HepG2 (cell line): Measurements from ENCODE around the gene ABCA2. TPM values are rescaled to one million over a fixed set of nuclear protein-coding genes. Genes with fewer than 3 reads are reported as not detected.

Experiments used
- BHLHE40 ChIP-seq: IDR thresholded peaks from 2 replicates; pipeline ENCODE4 v1.6.1; 2011; ENCODE audit warnings: low read length, improper control_type of control experiment
- CBFB ChIP-seq: sonication (generic); formaldehyde crosslinking; IDR thresholded peaks from 2 replicates; pipeline ENCODE4 v1.4.0; 2020; ENCODE audit warnings: missing genetic modification reagents
- HNF4A ChIP-seq: sonication (generic); formaldehyde crosslinking; IDR thresholded peaks from 2 replicates; pipeline ENCODE4 v1.4.0; 2020; ENCODE audit warnings: missing genetic modification reagents
- ISX ChIP-seq: sonication (generic); formaldehyde crosslinking; conservative IDR thresholded peaks from 2 replicates; pipeline ENCODE4 v1.5.0; 2020; ENCODE audit warnings: missing genetic modification reagents
- MTA1 ChIP-seq: sonication (generic); formaldehyde crosslinking; IDR thresholded peaks from 2 replicates; pipeline ENCODE4 v1.4.0; 2020; ENCODE audit warnings: missing genetic modification reagents, mild to moderate bottlenecking, borderline replicate concordance
- NFAT5 ChIP-seq: sonication (generic); formaldehyde crosslinking; IDR thresholded peaks from 2 replicates; pipeline ENCODE4 v1.4.0; 2020; ENCODE audit warnings: missing genetic modification reagents
- NONO ChIP-seq, 2 experiments: fragments of 450-650 bp in 1 of 2; sonication (generic) in 1 of 2; formaldehyde crosslinking in 1 of 2; IDR thresholded peaks in 1 of 2; conservative IDR thresholded peaks in 1 of 2; 2 replicates each; pipeline versions ENCODE4 v1.6.1 to v1.8.0; 2017 to 2022; ENCODE audit warnings: mild to moderate bottlenecking in 1 of 2, missing genetic modification reagents in 1 of 2, moderate library complexity in 1 of 2
- RFX3 ChIP-seq: IDR thresholded peaks from 2 replicates; pipeline ENCODE4 v1.6.1; 2016; ENCODE audit warnings: missing biosample characterization, missing genetic modification reagents
- TARDBP ChIP-seq: sonication (generic); formaldehyde crosslinking; IDR thresholded peaks from 2 replicates; pipeline ENCODE4 v1.8.0; 2022; ENCODE audit warnings: mild to moderate bottlenecking, missing genetic modification reagents
- TFAP4 ChIP-seq: sonication (generic); IDR thresholded peaks from 2 replicates; pipeline ENCODE4 v1.6.1; 2016; ENCODE audit warnings: low read depth, borderline replicate concordance
- USF2 ChIP-seq, 2 experiments: sonication (generic) in 1 of 2; formaldehyde crosslinking in 1 of 2; IDR thresholded peaks; 2 replicates each; pipeline versions ENCODE4 v1.5.1 to v1.6.1; 2011 to 2020; ENCODE audit warnings: borderline replicate concordance in 1 of 2, low read depth in 1 of 2, low read length in 1 of 2, mild to moderate bottlenecking in 1 of 2, missing genetic modification reagents in 1 of 2, moderate library complexity in 1 of 2
- ZBTB8A ChIP-seq: sonication (generic); formaldehyde crosslinking; IDR thresholded peaks from 2 replicates; pipeline ENCODE4 v1.4.0; 2020; ENCODE audit warnings: mild to moderate bottlenecking, low read depth, missing genetic modification reagents, borderline replicate concordance
- ZNF20 ChIP-seq: sonication (generic); formaldehyde crosslinking; IDR thresholded peaks from 2 replicates; pipeline ENCODE4 v1.4.0; 2020; ENCODE audit warnings: mild to moderate bottlenecking, moderate library complexity, missing genetic modification reagents
- ZNF281 ChIP-seq: sonication (generic); formaldehyde crosslinking; IDR thresholded peaks from 2 replicates; pipeline ENCODE4 v1.4.0; 2020; ENCODE audit warnings: missing genetic modification reagents, borderline replicate concordance
- ZNF441 ChIP-seq: sonication (generic); formaldehyde crosslinking; IDR thresholded peaks from 2 replicates; pipeline ENCODE4 v1.7.0; 2021; ENCODE audit warnings: missing genetic modification reagents, borderline replicate concordance
- ZNF570 ChIP-seq: sonication (generic); formaldehyde crosslinking; IDR thresholded peaks from 2 replicates; pipeline ENCODE4 v1.4.0; 2020; ENCODE audit warnings: mild to moderate bottlenecking, missing genetic modification reagents, borderline replicate concordance
- ZNF674 ChIP-seq: sonication (generic); formaldehyde crosslinking; IDR thresholded peaks from 2 replicates; pipeline ENCODE4 v1.5.0; 2020; ENCODE audit warnings: low read depth, mild to moderate bottlenecking, missing genetic modification reagents
- polyA plus RNA-seq, 8 experiments: library from polyadenylated mRNA; depleted of rRNA in 3 of 8; stranded (reverse) in 7 of 8; unstranded in 1 of 8; fragments of >200 nt; fragmentation: Illumina TruSeq in 4 of 8; extraction: Trizol in 4 of 8; gene quantifications; 2 replicates each; pipeline versions ENCODE4 v1.2.1 to v1.2.3, GENCODE V29; 2011 to 2016; ENCODE audit warnings: low read depth in 4 of 8, missing spikeins in 1 of 8, mixed read lengths in 1 of 8; ENCODE audit not compliant: insufficient read depth in 1 of 8
- total RNA-seq, 5 experiments: library from RNA; depleted of rRNA; stranded (reverse); fragments of >200 nt; fragmentation: Illumina TruSeq; extraction: Trizol; gene quantifications; 2 replicates each; pipeline ENCODE4 v1.2.3, GENCODE V29; 2016; ENCODE audit warnings: low read depth in 1 of 5

The ABCA2 gene
- total and polyA plus RNA-seq, 2 of the 13 experiments (the other 11 are each of a cell fraction or from before 2014, with no cell fraction given): 2.9 to 19.2 TPM

DNA sequence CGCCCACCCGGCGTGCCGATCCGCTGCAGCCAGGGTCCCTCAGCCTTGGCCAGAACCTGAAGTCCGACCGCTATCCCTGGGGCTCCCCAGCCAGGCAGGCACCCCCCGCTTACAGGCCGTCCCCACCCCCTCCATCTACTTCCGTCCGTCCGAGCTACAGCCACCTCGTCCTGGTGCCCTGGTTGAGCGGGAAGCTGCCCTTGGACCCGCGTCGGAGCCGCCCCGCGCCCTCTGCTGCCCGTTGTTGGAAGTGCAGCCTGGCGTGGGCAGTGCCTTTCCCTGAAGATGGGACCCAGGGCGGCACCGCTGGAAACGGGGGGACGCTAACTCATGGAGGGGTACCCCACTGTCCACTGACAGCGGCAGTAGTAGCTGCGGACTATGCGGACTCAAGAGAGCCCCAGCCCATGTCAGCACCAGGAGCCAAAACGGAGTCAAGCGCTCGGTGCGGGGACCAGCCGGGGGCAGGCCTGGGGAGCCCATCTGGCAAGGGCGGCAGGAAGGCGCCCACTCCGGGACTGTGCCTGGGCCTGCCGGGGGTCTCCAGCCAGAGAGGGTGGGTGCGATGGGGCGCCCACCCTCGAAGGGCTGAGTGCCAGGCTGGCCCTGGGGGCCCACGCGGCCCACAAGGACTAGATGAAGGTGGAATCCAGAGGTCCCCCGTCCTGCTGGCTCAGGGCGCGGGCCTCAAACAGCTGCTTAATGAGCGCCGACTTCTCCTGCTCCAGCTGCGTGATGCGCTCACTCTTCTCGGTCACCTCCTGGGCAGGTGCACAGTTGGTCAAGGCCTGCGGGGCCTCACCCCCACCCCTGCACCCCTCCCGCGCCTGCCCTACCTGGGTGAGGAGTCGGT, 36.2 kb upstream of the ABCA2 start (continued):
- TF ChIP-seq ZNF441 (no peak), HNF4A (peak; percentile 31; the same call in 1 of the 2 replicates), TFAP4 (no peak), ZNF570 (CRISPR knock-in tag) (no peak), CBFB (CRISPR knock-in tag) (peak; percentile 60), BHLHE40 (no peak), ISX (CRISPR knock-in tag) (no peak), ZNF281 (no peak), ZNF674 (CRISPR knock-in tag) (no peak), MTA1 (CRISPR knock-in tag) (no peak), TARDBP (CRISPR knock-in tag) (no peak), RFX3 (CRISPR knock-in tag) (no peak), ZBTB8A (no peak), ZNF20 (CRISPR knock-in tag) (no peak), NONO (IDR thresholded peaks at IDR 0.05) (no peak), NONO (CRISPR knock-in tag; conservative IDR thresholded peaks at IDR 0.05) (no peak; the same call in 1 of the 2 replicates), NFAT5 (CRISPR knock-in tag) (no peak), USF2 (IDR thresholded peaks at IDR 0.05; ENCODE audit: low read depth, low read length) (no peak), USF2 (CRISPR knock-in tag; IDR thresholded peaks at IDR 0.05; ENCODE audit: borderline replicate concordance) (no peak)
